GM20000 (cell line): Measurements from ENCODE around the gene NPAS2.

Experiments
- DNase-seq: peaks from one replicate; pipeline ENCODE4 v3.0.0; 2012; ENCODE audit warnings: low spot score
- CTCF ChIP-seq: IDR thresholded peaks from 2 replicates; pipeline ENCODE4 v1.5.1; 2012; ENCODE audit warnings: mild to moderate bottlenecking, control low read depth; ENCODE audit errors: extremely low read depth, missing control alignments

Gene NPAS2

GRCh38 chr2:100876231-100876860, 56.4 kb downstream of the NPAS2 start:
- DNase-seq: no peak
- no peak for TF ChIP-seq CTCF

- TF ChIP-seq CTCF: no peak
- DNase-seq: no peak
These were observed 57.6 kb downstream of the NPAS2 start for GRCh38 chr2:100877555-100877954.

GRCh38 chr2:100878000-100878791, 58.3 kb downstream of the NPAS2 start:
- no peak for TF ChIP-seq CTCF
- DNase-seq: no peak

- DNase-seq: no peak
- no peak for TF ChIP-seq CTCF
These were observed 59.4 kb downstream of the NPAS2 start for GRCh38 chr2:100879296-100879695.

- TF ChIP-seq CTCF: no peak
- DNase-seq: no peak
These were observed 60.1 kb downstream of the NPAS2 start for GRCh38 chr2:100880036-100880435.

GRCh38 chr2:100880730-100881129, 60.8 kb downstream of the NPAS2 start:
- no peak for DNase-seq
- TF ChIP-seq CTCF: no peak
